ENCODE measurements around the gene RAB9B. TPM values are rescaled to one million over a fixed set of nuclear protein-coding genes. Genes with fewer than 3 reads are reported as not detected.

The RAB9B gene
- polyA plus RNA-seq, 1 donor (not counting 4 experiments of a cell fraction or from before 2014, with no cell fraction given): 0.28 TPM

DNA sequence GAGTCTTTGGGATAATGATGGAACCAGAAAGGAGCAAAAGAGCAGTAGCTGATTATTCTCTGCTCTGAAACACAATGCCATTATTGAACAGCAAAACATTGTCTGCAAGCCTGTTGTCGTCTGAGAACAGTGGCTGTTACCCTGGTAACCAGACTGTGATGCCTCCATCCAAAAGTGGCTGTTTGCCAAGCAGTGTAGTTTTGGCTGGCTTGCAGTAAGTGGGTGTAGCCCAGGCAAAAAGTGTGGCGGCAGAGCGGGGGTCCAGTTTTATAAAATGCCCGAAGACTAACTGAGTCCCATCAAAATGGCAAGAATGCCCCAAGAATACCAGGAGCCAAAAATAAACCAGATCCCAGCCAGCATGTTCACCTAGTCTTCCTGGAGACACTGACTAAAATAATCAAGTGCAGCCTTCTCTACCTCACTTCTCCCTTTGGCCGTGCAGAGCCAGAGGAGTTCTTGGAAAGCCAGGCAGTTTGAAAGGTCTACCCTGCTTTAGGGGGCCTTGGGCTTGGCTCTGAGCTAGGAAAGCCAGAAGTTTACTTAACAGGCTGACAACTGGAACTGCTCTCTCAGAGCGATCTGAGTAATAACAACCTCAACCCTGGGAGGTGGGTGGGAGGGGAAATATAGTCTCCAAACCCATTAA lies 52.8 kb downstream of the RAB9B start:
- no peak for FAIRE-seq
- no peaks in the 10 kb centered on the region for H3K9me1 ChIP-seq (ENCODE audit: control insufficient read depth, extremely low read depth, insufficient read depth, low read length)
- no peaks in the 10 kb centered on the region for H3K79me2 ChIP-seq (ENCODE audit: control insufficient read depth, insufficient read depth, low read length)
- no peaks in the 10 kb centered on the region for H3K4me1 ChIP-seq (ENCODE audit: control insufficient read depth, extremely low read depth, insufficient read depth, low read length)
- H2AFZ ChIP-seq (ENCODE audit: control insufficient read depth, low read length): no peak overlapping the region
- H3K4me3 ChIP-seq (ENCODE audit: control insufficient read depth in 2 of 3, extremely low read depth in 1 of 3, insufficient read depth in 2 of 3, low read depth in 1 of 3, low read length in 3 of 3): no peak overlapping the region
- peaks cover 14% of the 10 kb centered on the region for H3K27me3 ChIP-seq (ENCODE audit: control insufficient read depth, extremely low read depth, insufficient read depth, low read length)
- H3K36me3 ChIP-seq (ENCODE audit: control insufficient read depth in 2 of 2, extremely low read depth in 1 of 2, insufficient read depth in 2 of 2, low read length in 2 of 2): no peaks in the 10 kb centered on the region
- no peaks in the 10 kb centered on the region for H4K20me1 ChIP-seq (ENCODE audit: control insufficient read depth, extremely low read depth, insufficient read depth, low read length)
- no peak overlapping the region for H3K4me2 ChIP-seq (ENCODE audit: control insufficient read depth, extremely low read depth, insufficient read depth, low read depth, low read length)
- no peak overlapping the region for H3K9ac ChIP-seq (ENCODE audit: control insufficient read depth, extremely low read depth, insufficient read depth, low read length)
- dilution Hi-C loops (cut with MboI; ENCODE audit: extremely low pct_ligation_motif_present, low sequenced_read_pairs): no loop called here
- no peaks in the 10 kb centered on the region for H3K9me3 ChIP-seq (ENCODE audit: control insufficient read depth, low read depth, low read length)
- no peak for DNase-seq (ENCODE audit: low read depth, low spot score)
- H3K27ac ChIP-seq (ENCODE audit: control insufficient read depth, insufficient read depth, low read length): no peak overlapping the region
- TF ChIP-seq CTCF (optimal IDR thresholded peaks at IDR 0.05 in 1 of 3, IDR thresholded peaks at IDR 0.05 in 1 of 3, conservative IDR thresholded peaks at IDR 0.05 in 1 of 3; ENCODE audit: extremely low read depth in 1 of 3, insufficient read depth in 2 of 3, low read length in 3 of 3) (no peak), EZH2 (IDR thresholded peaks at IDR 0.05; ENCODE audit: low read length) (no peak)

GRCh38 chrX:103776546-103776945 lies 55.5 kb downstream of the RAB9B start, which contains the start of gene PLP1:
Gene PLP1 (plus strand): TSS chrX:103776840. CDS start chrX:103776996, 156 bp downstream.
- FAIRE-seq: no peak
- Histone ChIP-seq H3K79me2 (ENCODE audit: control insufficient read depth, insufficient read depth, low read length) (no peaks in the 10 kb centered on the region), H3K9me3 (ENCODE audit: control insufficient read depth, low read depth, low read length) (no peaks in the 10 kb centered on the region), H3K4me1 (ENCODE audit: control insufficient read depth, extremely low read depth, insufficient read depth, low read length) (no peaks in the 10 kb centered on the region), H3K4me2 (ENCODE audit: control insufficient read depth, extremely low read depth, insufficient read depth, low read depth, low read length) (no peak within 1 kb of the TSS), H3K9me1 (ENCODE audit: control insufficient read depth, extremely low read depth, insufficient read depth, low read length) (no peaks in the 10 kb centered on the region), H3K9ac (ENCODE audit: control insufficient read depth, extremely low read depth, insufficient read depth, low read length) (no peak within 1 kb of the TSS), H3K4me3 (ENCODE audit: control insufficient read depth in 2 of 3, extremely low read depth in 1 of 3, insufficient read depth in 2 of 3, low read depth in 1 of 3, low read length in 3 of 3) (no peak within 1 kb of the TSS), H3K27me3 (ENCODE audit: control insufficient read depth, extremely low read depth, insufficient read depth, low read length) (peaks cover 12% of the 10 kb centered on the region), H3K36me3 (ENCODE audit: control insufficient read depth in 2 of 2, extremely low read depth in 1 of 2, insufficient read depth in 2 of 2, low read length in 2 of 2) (no peaks in the 10 kb centered on the region), H4K20me1 (ENCODE audit: control insufficient read depth, extremely low read depth, insufficient read depth, low read length) (no peaks in the 10 kb centered on the region), H3K27ac (ENCODE audit: control insufficient read depth, insufficient read depth, low read length) (no peak within 1 kb of the TSS), H2AFZ (ENCODE audit: control insufficient read depth, low read length) (no peak within 1 kb of the TSS)
- TF ChIP-seq EZH2 (IDR thresholded peaks at IDR 0.05; ENCODE audit: low read length): no peak
- no peak for TF ChIP-seq CTCF (optimal IDR thresholded peaks at IDR 0.05 in 1 of 3, IDR thresholded peaks at IDR 0.05 in 1 of 3, conservative IDR thresholded peaks at IDR 0.05 in 1 of 3; ENCODE audit: extremely low read depth in 1 of 3, insufficient read depth in 2 of 3, low read length in 3 of 3)
- no peak for DNase-seq (ENCODE audit: low read depth, low spot score)
- dilution Hi-C loops (cut with MboI; ENCODE audit: extremely low pct_ligation_motif_present, low sequenced_read_pairs): no loop called here
